Gastroesophageal sphincter (tissue), 4 donors: Measurements from ENCODE around the gene C15orf61. TPM values are rescaled to one million over a fixed set of nuclear protein-coding genes. Genes with fewer than 3 reads are reported as not detected.

ENCODE experiments used
- ATAC-seq: fragments of 150-250 bp; one replicate; pipeline ENCODE4 v1.9.1; 2016; ENCODE audit warnings: mild to moderate bottlenecking, moderate library complexity
- H3K27ac ChIP-seq, 4 donors: fragments of 200-600 bp; sonication (generic) in 3 of 4; 1 replicate in 3 of 4; 2 replicates in 1 of 4; pipeline ENCODE4 v1.5.1; 2016 to 2019
- H3K27me3 ChIP-seq: fragments of 200-600 bp; sonication (generic); one replicate; pipeline ENCODE4 v1.5.1; 2019
- H3K36me3 ChIP-seq, 2 donors: fragments of 200-600 bp; sonication (generic); one replicate each; pipeline ENCODE4 v1.5.1; 2019; ENCODE audit warnings: control low read depth in 1 of 2
- H3K4me1 ChIP-seq, 3 donors: fragments of 200-600 bp; sonication (generic); 1 replicate in 2 of 3; 2 replicates in 1 of 3; pipeline ENCODE4 v1.5.1; 2016 to 2019; ENCODE audit warnings: control low read depth in 2 of 3
- H3K4me3 ChIP-seq, 2 donors: fragments of 200-600 bp; sonication (generic); one replicate each; pipeline ENCODE4 v1.5.1; 2019; ENCODE audit warnings: mild to moderate bottlenecking in 1 of 2, moderate library complexity in 1 of 2
- H3K9me3 ChIP-seq, 3 donors: fragments of 200-600 bp; sonication (generic); one replicate each; pipeline ENCODE4 v1.5.1; 2017 to 2019; ENCODE audit warnings: control low read depth in 2 of 3
- CTCF ChIP-seq, 4 experiments: fragments of 200-600 bp in 2 of 4; fragments of 450-650 bp in 2 of 4; sonication (generic) in 1 of 4; IDR thresholded peaks; one replicate each; pipeline ENCODE4 v1.5.1; 2017 to 2019; ENCODE audit warnings: antibody characterized with exemption in 4 of 4, mild to moderate bottlenecking in 2 of 4, moderate library complexity in 2 of 4
- EP300 ChIP-seq: sonication (generic); formaldehyde crosslinking; IDR thresholded peaks from one replicate; pipeline ENCODE4 v1.6.1; 2017; ENCODE audit warnings: antibody characterized with exemption, mild to moderate bottlenecking
- POLR2A ChIP-seq, 2 donors: fragments of 450-650 bp; IDR thresholded peaks; one replicate each; pipeline ENCODE4 v1.6.1; 2017; ENCODE audit warnings: antibody characterized with exemption in 2 of 2, mild to moderate bottlenecking in 2 of 2, moderate library complexity in 1 of 2
- POLR2AphosphoS5 ChIP-seq: sonication (generic); formaldehyde crosslinking; IDR thresholded peaks from one replicate; pipeline ENCODE4 v1.6.1; 2017; ENCODE audit warnings: antibody characterized with exemption
- WGBS, 2 donors: methylation state at CpG; one replicate each; pipeline ENCODE4 v1.1.5; 2018; ENCODE audit warnings: low coverage in 1 of 2; 5-methylcytosine and 5-hydroxymethylcytosine counted together
- total RNA-seq, 4 donors: library from RNA; depleted of rRNA; stranded (reverse); fragments of >200 nt; gene quantifications; one replicate each; pipeline ENCODE4 v1.1.0, GENCODE V29; 2016

C15orf61 gene
- total RNA-seq, 4 donors from 2014 or later = 4.1 to 6.5 (median 5.6) TPM

GRCh38 chr15:67524235-67524634, 3.3 kb downstream of the C15orf61 start:
- Histone ChIP-seq H3K27ac (no peak overlapping the region), H3K27me3 (no peaks in the 10 kb centered on the region)
- TF ChIP-seq EP300 (no peak), POLR2A (IDR thresholded peaks at IDR 0.05) (no peak), CTCF (IDR thresholded peaks at IDR 0.05) (no peak), POLR2AphosphoS5 (no peak)

GRCh38 chr15:67528513-67528912, 7.6 kb downstream of the C15orf61 start:
- Histone ChIP-seq H3K4me3 (no peak overlapping the region), H3K4me1 (peaks cover 1 to 9% (median 3%) of the 10 kb centered on the region in 3 donors), H3K27me3 (no peaks in the 10 kb centered on the region), H3K9me3 (no peaks in the 10 kb centered on the region), H3K36me3 (peaks cover 0 to 28% of the 10 kb centered on the region in 2 donors), H3K27ac (no peak overlapping the region)
- TF ChIP-seq POLR2A (IDR thresholded peaks at IDR 0.05) (no peak), CTCF (IDR thresholded peaks at IDR 0.05) (no peak), POLR2AphosphoS5 (no peak), EP300 (no peak)
- no peak for ATAC-seq
- WGBS, 2 donors = 96% methylated on average over 3 of the region's 3 CpGs

More at GRCh38 chr15:67524235-67524634, 3.3 kb downstream of the C15orf61 start:
- Histone ChIP-seq H3K4me1 (peaks cover 2 to 28% (median 5%) of the 10 kb centered on the region in 3 donors), H3K4me3 (no peak overlapping the region), H3K36me3 (peaks cover 0 to 21% of the 10 kb centered on the region in 2 donors), H3K9me3 (no peaks in the 10 kb centered on the region)
- ATAC-seq = no peak

GRCh38 chr15:67531379-67531914, 10.5 kb downstream of the C15orf61 start:
- no peaks in the 10 kb centered on the region for H3K9me3 ChIP-seq
- no peak overlapping the region for H3K27ac ChIP-seq
- TF ChIP-seq POLR2A (IDR thresholded peaks at IDR 0.05) (no peak), CTCF (IDR thresholded peaks at IDR 0.05) (no peak), EP300 (no peak), POLR2AphosphoS5 (no peak)
- H3K27me3 ChIP-seq = no peaks in the 10 kb centered on the region
- ATAC-seq = no peak
- no peak overlapping the region for H3K4me3 ChIP-seq
- 71 to 76% methylated on average over 2 to 3 of the region's 3 CpGs for WGBS, 2 donors
- peaks cover 0 to 28% of the 10 kb centered on the region in 2 donors for H3K36me3 ChIP-seq
- H3K4me1 ChIP-seq = no peaks in the 10 kb centered on the region

DNA sequence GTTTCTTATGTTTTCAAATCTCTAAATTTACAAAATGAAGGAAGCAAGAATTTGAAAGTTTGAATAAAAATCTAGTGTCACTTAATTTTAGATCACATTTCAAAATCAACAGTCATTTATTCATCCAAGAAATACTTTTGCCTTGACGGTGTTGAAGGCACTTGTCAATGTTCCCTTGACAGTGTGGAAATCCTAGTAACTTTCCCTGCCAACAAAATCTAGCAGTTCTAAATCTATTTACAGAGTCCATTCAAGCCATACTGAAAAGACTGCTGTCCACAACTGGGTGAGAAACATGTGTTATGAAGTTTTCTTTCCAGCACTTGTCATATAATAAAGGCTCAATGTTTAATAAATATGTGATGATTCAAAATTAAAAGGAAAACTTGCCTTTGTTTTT, 12.9 kb downstream of the C15orf61 start:
- Histone ChIP-seq H3K27ac (no peak overlapping the region), H3K4me3 (no peak overlapping the region), H3K4me1 (no peaks in the 10 kb centered on the region), H3K9me3 (no peaks in the 10 kb centered on the region), H3K27me3 (no peaks in the 10 kb centered on the region), H3K36me3 (peaks cover 0 to 9% of the 10 kb centered on the region in 2 donors)
- TF ChIP-seq POLR2A (IDR thresholded peaks at IDR 0.05) (no peak), CTCF (IDR thresholded peaks at IDR 0.05) (no peak)
- ATAC-seq = no peak
- 68 to 86% methylated on average over 1 of the region's 1 CpG for WGBS, 2 donors

DNA sequence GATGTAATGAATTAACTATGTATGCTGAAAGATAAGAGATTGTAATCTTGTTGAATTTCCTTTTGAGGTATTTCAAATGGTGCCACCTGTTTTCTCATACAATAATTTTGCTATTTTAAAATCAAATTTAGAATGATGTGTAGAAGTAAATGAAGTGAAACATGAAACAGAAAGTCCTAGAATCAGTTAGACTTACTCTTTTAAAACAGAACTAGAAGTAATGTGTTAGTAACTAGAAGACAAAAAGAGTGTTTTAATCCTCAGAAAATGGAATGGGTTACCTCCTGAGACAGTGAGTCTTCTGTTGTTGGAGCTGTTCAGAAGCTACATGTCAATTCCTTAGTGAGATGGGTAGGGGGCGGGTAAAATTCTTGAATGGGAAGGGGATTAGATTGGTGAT, 13.4 kb downstream of the C15orf61 start:
- Histone ChIP-seq H3K4me1 (no peaks in the 10 kb centered on the region), H3K36me3 (peaks cover 0 to 6% of the 10 kb centered on the region in 2 donors), H3K4me3 (no peak overlapping the region), H3K9me3 (no peaks in the 10 kb centered on the region), H3K27me3 (no peaks in the 10 kb centered on the region), H3K27ac (no peak overlapping the region)
- ATAC-seq = no peak
- WGBS, 2 donors = 83 to 100% methylated on average over 1 of the region's 1 CpG
- TF ChIP-seq CTCF (IDR thresholded peaks at IDR 0.05) = no peak
- TF ChIP-seq EP300 = no peak
- no peak for TF ChIP-seq POLR2AphosphoS5
- TF ChIP-seq POLR2A (IDR thresholded peaks at IDR 0.05) = no peak
